ENCODE data around the gene HSPE1.

- TF ChIP-seq POLR2AphosphoS5 (IDR thresholded peaks at IDR 0.05; ENCODE audit: low read depth, low read length) (no peak), TAF1 (IDR thresholded peaks at IDR 0.05; ENCODE audit: low read depth, low read length) (no peak), SPI1 (IDR thresholded peaks at IDR 0.05; ENCODE audit: low read depth, low read length) (no peak), POLR2A (IDR thresholded peaks at IDR 0.05; ENCODE audit: low read depth, low read length) (no peak)
These were observed 38.2 kb downstream of the HSPE1 start for GRCh38 chr2:197538412-197538811.

Data from GM12891 (cell line).